NCI-H345 treated with DMSO at 0.1 percent for 48 hours (cell line): Measurements from ENCODE around the gene TBX1.

Experiments used
- DNase-seq: peaks from one replicate; lab custom pipeline; 2025; ENCODE audit not compliant: unreplicated experiment; lab: John Stamatoyannopoulos, UW

The TBX1 gene

DNA sequence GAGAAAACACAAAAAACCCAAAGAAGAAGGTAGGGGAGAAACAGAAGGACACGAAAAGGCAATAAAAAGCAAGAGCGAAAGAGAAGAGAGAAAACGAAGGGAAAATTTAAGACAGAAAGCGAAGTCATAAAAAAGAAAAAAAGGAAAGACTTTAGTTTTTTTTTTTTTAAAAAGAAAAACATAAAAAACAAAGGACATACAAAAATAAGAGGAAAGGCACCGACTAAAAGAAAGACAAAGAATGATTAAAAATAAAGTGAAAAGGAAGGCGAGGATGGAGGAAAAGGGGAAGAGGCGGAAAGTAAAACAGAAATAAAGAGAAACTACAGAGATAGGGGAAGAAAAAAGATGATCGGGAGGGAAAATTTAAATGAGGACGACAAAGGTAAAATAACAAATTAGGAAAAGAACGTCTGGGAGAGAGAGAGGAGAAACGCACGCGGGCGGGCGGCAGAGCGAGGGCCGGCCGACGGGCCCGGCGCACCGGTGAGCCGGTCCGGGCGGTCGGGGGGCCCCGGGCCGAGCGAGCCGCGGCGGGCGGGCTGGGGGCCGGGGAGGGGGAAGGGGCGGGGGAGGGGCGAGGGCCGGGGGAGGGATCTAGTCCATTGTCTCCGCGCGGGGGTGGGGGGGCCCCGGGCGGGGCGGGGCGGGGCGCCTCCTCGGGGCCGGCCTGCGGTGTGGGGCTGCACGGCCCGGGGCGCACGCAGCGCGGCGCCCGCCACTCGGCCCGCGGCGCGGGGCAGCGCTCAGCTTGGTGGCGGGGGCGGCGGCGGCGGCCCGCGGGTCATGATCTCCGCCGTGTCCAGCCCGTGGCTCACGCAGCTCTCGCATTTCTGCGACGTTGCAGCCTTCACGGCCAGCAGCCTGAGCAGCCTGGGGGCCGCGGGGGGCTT lies at the start of gene TBX1:
TBX1 (plus strand) TSS at position 721 of the 893 bp plus-strand sequence; CDS start at position 787, 66 bp downstream.
- DNase-seq, result no peak

DNA sequence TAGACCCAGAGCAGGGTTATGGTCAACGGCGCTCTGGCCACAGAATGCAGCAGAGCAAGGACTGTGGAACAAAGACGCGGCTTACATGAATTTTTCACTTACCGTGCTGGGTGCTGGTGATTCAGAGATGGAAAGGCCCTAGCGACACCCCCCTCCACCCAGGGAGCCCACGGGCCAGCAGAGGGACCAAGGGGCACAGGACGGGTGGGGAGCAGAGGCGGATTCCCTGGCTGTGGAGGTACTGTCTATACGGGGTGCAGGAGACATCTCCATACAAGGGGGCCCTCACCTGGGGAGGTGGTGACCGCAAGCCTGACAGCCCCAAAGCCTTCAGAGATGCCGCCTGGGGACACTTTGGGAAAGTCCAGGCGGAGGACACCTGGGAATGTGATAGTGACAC lies 47.3 kb upstream of the TBX1 start:
- DNase-seq, result no peak

GRCh38 chr22:19713650-19714311 lies 46.8 kb upstream of the TBX1 start:
- no peak for DNase-seq

DNA sequence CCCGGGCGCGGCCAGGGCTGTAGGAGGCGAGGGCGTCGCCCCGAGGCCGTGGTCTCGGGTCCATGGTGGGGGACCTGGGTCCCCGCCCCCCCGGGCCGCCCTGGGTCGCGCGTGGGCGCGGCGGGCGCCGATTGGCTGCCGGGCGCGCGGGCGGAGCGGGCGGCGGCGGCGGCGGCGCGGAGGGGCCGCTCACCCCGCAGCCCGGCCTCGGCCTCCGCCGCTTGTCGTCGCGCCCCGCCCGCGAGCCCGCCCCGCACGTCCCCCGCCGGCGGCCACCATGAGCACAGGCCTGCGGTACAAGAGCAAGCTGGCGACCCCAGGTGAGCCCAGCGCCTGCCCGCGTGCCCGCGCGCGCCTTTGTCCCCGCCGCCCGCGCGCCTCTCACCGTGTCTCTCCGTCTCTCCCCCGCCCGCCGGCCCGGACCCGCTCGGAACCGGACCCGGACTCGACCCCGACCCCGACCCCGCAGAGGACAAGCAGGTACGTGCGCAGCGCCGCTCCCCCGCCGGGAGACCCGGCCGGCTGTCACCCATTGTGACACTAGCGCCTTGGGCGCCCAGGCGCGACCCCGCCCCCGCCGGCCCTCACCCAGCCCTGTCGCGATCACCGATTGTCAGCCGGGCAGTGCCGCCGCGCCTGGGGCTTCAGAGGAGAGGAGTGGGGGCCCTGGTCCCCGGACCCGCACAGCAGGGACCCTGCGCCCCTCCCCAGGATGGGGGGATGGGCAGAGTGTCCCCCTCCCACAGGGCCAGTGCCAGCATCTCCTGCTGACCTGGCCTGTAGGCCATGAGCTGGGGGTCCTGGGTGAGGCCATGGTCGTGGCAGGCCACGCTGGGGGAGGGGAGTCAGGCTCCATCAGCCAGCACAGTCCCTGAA lies 46.0 kb upstream of the TBX1 start, which contains the start of gene SEPTIN5:
SEPTIN5 (plus strand) TSS at position 192 of the 876 bp plus-strand sequence; CDS start at position 278, 86 bp downstream.
- no peak for DNase-seq

GRCh38 chr22:19715188-19715930 lies 45.2 kb upstream of the TBX1 start:
- no peak for DNase-seq

- no peak for DNase-seq
Measured at GRCh38 chr22:19716041-19716828, 44.3 kb upstream of the TBX1 start.

DNA sequence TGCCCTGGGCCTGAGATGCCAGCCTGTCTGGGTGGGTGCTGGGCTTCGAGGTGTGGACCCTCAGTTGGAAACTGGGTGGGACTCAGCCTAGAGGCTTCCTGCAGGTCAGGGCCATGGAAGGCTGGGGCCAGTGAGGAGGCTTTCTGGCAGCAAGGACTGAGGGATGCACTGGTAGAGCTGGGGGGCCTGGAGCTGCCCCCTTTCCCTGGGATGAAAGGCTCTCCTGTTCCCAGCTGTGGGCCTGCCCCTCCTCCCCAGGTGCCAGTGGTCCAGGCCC lies 43.8 kb upstream of the TBX1 start:
- DNase-seq, result no peak

- DNase-seq, result no peak
Measured at GRCh38 chr22:19717181-19717580, 43.4 kb upstream of the TBX1 start.

GRCh38 chr22:19717691-19718455 lies 42.7 kb upstream of the TBX1 start:
- DNase-seq, result peak; percentile 42

- DNase-seq, result no peak
Measured at GRCh38 chr22:19718456-19719049, 42.0 kb upstream of the TBX1 start.

DNA sequence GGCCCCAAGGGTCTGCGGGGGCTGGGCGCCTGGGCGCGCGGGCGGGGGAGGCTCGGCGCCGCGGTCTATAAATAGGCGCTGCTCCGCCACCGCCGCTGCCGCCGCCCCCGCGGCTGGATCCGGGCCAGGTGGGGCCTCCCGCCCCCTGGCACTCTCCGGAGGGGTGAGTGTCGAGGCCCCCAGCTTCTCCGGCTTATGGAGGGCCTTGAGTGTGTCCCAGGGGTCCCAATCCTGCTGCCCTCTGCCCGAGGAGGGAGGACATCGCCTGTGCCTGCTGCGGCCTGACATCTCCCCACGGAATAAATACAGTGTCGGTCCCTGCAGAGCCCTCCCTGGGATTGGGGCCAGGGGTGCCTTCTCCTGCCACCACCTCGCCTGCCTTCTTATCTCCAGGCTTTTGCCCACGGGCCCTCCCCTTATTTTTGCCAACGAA lies 41.5 kb upstream of the TBX1 start:
- DNase-seq, result no peak

DNA sequence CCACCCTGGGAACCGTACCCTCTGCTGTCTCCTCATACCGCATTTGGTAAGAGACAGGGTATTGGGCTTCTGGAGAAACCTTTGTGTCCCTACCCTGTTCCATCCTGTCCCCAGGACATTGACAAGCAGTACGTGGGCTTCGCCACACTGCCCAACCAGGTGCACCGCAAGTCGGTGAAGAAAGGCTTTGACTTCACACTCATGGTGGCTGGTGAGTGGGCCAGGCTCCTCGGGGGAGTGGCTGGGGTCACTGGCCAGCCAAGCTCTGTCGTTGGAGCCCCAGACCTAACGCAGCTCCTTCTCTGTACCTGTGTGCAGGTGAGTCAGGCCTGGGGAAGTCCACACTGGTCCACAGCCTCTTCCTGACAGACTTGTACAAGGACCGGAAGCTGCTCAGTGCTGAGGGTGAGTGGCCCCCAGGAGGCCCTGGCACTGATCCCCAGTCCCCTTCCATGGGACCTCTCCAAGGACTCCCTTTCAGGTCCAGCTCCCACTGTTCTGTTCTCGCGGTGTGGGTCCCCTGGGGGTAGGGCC lies 41.0 kb upstream of the TBX1 start:
- DNase-seq, result no peak

DNA sequence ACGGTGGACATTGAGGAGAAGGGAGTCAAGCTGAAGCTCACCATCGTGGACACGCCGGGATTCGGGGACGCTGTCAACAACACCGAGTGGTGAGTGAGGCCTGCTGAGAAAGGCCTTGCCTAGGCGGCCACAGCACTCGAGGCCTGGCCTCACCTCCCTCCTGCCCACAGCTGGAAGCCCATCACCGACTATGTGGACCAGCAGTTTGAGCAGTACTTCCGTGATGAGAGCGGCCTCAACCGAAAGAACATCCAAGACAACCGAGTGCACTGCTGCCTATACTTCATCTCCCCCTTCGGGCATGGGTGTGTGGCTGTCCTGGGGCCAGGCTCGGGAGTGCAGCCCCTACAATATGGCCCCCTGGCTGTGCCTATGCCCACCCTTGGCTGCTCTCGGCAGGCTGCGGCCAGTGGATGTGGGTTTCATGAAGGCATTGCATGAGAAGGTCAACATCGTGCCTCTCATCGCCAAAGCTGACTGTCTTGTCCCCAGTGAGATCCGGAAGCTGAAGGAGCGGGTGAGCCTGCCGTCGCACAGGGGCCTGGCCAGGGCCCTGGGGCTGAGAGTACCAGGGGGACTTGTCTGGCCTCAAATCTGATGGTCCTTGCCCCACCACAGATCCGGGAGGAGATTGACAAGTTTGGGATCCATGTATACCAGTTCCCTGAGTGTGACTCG lies 40.3 kb upstream of the TBX1 start:
- no peak for DNase-seq

- DNase-seq, result no peak
Measured at GRCh38 chr22:19720999-19721329, 39.6 kb upstream of the TBX1 start.

GRCh38 chr22:19721330-19722177 lies 39.0 kb upstream of the TBX1 start:
- DNase-seq, result no peak

- no peak for DNase-seq
Measured at GRCh38 chr22:19722178-19722981, 38.2 kb upstream of the TBX1 start.

GRCh38 chr22:19722982-19723231 lies 37.7 kb upstream of the TBX1 start:
- no peak for DNase-seq
